HG02938 (cell line): Measurements from ENCODE around the gene PKD2.

Experiments
- ATAC-seq: cut with Tn5 transposase; IDR thresholded peaks from one replicate; pipeline ENCODE4 v1.9.1; 2021; ENCODE audit warnings: mild to moderate bottlenecking, moderate library complexity; ENCODE audit not compliant: unreplicated experiment

PKD2 gene

DNA sequence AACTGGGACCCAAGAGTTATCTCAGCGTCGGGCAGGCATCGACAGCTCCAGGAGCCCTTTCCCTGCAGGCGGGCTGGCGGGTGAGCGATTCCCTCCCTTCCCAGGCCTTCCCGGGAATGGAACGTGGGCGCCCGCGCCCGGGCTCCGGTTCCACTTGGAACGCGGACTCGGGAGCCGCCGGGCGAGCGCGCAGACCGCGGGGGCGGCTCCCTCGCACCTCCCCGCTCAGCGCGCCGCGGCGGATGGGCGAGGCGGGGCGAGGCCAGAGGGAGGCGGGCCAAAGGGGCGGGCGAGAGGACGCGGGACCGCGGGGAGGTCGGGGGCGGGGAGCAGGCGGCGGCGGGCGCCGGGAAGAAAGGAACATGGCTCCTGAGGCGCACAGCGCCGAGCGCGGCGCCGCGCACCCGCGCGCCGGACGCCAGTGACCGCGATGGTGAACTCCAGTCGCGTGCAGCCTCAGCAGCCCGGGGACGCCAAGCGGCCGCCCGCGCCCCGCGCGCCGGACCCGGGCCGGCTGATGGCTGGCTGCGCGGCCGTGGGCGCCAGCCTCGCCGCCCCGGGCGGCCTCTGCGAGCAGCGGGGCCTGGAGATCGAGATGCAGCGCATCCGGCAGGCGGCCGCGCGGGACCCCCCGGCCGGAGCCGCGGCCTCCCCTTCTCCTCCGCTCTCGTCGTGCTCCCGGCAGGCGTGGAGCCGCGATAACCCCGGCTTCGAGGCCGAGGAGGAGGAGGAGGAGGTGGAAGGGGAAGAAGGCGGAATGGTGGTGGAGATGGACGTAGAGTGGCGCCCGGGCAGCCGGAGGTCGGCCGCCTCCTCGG, at the start of gene PKD2:
Gene PKD2 (plus strand): TSS at position 332 of the 818 bp plus-strand sequence. CDS start 99 bp downstream, at position 431.
- peak; percentile 78 for ATAC-seq

DNA sequence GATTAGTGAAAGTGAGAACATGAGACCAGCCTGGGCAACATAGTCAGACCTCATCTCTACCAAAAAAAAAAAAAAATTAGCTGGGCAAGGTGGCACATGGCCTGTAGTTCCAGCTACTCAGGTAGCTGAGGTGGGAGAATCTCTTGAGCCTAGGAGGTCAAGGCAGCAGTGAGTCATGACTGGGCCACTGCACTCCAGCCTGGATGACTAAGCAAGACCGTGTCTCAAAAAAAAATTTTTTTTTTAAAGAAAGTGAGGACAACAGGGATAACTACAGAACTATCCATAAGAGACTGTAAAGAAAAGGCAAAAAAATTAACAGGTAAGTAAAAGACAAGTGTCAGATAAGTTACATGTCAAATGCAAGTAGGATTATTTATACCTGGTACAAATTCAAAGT, 45.4 kb upstream of the PKD2 start:
- ATAC-seq = no peak

DNA sequence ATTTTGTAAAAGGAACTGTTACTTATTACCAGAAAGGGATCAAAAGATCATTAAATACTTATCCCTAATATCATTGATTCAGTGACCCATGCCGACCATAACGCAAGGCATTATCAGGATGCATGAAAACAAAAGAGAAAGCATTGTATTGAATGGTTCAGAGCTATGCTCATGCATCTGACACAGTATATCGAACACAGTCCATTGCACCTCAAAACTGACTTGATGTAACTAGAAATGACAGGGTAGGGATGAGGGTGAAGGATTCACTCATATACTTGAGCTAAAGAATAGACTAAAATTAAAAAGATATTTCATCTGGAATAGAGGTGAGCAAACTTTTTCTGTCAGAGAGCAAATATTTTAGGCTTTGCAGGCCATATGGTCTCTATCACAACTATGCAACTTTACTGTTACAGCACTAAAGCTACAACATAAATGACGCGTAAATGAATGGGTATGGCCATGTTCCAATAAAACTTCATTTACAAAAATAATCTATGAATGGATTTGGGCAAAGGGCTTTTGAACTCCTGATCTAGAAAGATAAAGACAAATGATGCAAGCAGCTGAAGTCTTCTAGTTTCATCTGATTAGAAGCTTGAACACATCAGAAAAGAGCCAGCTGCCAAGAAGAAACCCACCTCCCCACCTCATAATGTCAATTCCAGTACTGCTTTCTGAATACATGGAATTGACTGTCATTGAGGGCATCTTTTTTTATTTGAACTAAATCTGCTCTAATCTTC, 44.9 kb upstream of the PKD2 start:
- no peak for ATAC-seq

DNA sequence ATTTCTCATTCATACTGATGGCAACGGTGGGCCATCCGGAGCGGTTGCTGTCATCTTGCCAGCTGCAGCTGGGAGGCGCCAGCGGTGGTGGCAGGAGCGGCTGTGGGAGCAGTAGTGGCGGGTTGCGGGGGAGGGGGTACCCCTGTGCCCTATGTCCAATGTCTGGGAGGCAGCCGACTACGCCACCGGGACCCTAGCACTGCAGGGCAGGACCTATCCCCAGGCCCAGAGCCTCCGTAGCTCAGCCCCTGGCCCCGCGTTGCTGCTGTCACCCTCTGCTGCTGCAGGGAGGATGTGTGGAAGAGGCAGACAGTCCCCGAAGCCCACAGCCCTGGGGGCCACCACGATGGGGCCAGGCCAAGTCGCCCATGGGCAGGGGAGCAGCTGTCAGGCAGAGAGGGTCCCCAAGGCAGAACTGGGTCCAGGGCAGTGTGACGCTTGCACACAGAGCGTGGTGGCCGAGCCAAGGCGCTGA, 41.9 kb upstream of the PKD2 start:
- ATAC-seq = no peak

DNA sequence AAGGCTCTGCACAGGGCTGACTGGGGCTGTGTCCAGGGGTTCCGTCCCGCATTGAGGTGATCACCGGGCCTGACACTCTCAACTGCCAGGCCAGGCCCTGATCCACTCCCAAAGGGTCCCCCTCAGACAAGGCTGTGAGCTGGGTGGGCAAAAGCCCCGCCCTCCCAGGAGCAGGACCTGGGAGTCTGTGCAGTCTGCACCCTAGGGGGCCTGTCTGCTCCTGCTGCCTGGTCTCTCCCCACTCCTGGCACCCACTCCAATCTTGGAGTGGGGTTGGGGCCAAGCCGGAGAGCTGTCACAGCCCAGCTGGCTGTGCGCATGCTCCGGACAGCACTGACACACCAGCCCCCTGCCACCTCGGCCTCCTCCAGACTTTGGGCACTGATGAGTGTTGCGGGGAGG, 41.3 kb upstream of the PKD2 start:
- no peak for ATAC-seq

DNA sequence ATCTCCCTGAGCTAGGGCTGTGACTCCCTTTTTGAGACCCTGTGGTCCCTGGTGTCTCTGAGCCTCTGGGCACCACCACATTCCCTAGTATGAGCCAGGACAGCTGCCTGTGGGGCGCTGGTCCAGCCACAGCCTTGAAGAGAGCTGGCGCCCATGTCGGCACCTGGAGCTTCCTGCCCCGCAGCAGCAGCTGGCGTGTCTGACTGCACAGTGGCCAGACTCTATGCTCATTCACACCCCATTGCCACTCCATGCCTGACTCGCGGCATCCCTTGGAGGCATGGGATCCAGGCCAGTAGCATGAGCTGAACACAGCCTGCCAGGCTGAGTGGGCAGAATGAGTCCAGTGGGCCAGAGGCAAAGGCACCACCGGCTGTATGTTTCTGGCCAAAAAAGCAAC, 40.2 kb upstream of the PKD2 start:
- ATAC-seq = no peak

DNA sequence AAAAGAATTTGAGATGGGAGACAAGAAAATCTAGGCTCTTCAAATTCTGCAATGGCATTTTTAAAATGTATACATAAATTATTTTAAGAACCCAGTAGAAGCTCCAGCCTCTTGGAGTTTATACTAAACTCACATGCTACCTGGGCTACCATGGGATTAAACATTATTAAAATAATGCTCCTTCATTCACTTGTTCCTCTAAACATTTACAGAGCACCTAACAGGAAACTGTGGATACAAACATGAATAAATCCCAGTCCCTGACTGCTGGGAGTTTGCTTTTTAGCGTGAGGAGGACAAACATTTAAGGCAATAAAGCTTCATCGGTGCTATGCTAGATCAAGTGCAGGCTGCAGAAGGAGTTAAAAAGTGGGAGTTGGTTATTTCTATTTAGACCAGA, 37.3 kb upstream of the PKD2 start:
- ATAC-seq = no peak

DNA sequence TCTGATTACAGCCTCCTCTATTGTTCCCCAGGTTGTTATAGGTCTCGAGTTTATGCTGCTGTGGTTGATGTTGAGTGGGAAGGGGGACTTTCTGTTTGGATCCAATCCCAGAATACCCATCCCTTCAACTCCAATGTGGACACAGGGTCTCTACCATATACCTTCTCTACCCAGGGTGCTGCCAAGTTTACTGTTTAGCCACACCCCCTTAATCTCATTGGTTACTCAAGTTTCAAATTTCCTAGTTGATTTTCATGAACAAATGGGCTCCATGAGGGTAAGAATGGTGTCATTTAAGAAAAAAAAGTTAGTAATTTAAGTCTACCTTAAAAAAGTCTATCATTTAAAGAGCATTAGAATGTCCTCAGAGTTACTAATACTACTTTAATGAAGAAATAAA, 35.6 kb upstream of the PKD2 start:
- no peak for ATAC-seq

DNA sequence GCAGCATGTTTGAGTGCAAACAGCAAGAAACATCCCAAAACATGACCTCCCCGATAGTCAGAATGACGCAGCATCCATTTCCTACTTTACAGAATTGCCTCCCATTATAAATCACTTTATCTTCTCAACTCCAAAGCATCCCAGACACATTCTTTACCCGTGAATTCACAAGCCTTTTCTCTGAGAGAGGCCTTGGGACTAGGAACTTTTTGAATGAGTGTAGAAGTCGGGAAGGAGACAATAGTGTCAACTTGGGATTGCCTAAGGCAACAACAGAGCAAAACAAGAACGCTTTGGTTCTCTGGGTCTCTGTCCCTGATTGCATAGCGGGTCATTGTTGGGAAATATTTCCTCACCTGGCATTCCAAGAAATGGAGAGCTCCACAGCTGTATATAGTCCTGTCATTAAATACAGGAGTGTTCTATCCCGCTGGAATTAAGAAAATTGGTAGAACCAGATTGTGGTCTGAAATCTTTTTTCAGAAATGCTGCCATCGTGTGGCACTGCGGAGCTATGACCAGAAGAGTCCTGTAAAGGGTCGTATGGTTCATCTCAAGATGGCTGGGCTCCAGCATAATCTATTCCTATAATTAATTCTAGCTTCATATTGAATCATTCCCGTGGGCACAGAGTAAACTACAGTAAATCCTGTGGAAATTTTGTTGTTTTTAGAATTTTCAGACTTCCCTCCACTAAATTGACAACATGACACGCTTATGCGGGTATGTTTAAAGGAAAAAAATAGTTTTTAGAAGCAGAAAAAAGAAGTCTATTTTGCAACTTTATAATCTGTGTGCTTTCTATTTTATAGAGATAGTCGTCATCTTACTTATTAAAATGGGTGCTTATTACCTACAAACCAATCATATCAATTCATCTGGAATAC, 33.9 kb upstream of the PKD2 start:
- peak; percentile 74 for ATAC-seq

DNA sequence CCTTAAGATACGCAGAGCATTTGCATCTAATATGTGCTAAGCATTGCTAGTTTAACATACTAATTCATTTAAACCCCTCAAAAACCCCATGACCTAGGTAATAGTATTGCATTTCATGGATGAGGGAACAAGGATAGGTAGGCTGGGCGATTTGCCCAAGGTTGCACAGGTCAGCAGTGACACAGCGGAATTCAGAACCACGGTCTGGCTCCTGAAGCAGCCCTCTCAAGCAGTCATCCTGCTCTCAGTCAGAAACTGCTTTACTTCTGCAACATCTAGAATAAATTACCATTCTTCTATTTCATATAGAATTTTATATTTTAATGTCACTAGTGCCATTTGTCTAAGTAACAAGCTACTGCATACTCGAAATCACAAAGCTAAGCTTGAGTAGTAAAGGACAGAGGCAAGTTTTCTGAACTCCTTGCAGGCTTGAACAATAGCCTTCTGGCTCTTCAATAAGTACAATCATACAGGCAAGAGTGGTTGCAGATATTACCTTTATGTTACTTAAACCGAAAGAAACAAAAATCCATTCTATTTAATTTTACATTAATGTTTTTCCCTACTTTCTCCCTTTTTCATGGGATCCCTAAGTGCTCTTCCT, 32.5 kb upstream of the PKD2 start:
- ATAC-seq = peak; percentile 23

DNA sequence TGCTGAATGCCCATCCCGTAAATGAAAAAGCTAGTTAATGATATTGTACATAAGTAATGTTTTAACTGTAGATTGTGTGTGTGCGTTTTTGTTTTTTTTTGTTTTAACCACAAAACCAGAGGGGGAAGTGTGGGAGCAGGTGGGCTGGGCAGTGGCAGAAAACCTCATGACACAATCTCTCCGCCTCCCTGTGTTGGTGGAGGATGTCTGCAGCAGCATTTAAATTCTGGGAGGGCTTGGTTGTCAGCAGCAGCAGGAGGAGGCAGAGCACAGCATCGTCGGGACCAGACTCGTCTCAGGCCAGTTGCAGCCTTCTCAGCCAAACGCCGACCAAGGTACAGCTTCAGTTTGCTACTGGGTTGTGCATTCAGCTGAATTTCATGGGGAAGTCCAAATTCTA, 32.0 kb upstream of the PKD2 start, which contains the start of gene SPP1:
Gene SPP1 (plus strand): TSS at position 249 of the 400 bp plus-strand sequence. CDS start 1,182 bp downstream, outside the sequence.
- ATAC-seq = peak; percentile 66

DNA sequence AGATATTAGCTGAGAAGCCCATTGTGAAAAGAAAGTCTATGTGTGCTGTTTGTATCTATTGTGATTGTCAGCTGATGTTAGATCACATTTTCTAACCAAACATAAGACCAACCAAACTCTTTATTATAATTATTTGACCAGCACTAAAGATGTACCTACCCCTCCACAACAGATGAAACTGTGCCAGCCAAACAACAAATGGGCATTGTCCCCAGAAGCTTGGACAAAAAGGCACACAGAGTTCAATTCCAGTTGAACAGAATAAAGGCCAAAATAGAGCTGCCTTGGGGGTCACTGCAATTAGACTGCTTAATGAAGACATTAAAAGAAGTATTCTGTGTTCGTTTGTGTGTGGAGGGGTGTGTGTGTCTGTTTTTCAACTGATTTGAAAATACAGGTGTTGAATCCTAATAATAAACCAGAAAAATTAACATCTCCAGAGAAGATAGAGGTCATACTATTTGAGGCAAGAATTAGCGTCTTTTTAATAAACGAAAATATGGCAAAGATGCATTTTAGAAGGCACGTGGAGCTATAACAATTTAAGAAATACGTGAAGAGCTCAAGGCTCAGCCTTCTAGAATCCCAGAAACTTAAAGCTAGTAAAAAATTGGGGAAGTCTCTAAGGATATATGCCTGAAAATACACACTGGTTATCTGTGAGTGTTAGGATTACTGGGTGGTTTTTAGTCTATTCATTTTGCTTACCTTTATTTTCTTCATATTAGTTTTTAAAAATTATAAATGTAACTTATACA, 29.7 kb upstream of the PKD2 start:
- no peak for ATAC-seq

DNA sequence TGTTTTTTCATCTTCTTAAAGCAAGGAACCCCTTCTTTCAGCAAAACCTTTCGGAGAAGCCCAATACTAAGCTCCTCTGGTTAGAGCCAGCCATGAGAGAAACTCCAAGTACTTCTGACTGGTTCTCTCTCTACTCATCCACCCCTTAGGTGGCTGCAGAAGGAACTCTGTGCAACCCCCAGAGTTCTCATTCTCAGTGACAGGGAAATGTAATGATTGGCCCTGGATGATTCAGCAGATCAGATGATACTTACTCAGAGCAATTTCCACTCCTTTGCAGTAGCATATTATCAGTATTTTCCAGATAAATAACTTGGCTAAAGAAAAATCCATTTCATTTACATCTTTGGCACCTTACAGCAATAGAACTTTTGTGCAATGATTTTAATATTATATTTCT, 28.8 kb upstream of the PKD2 start:
- ATAC-seq = no peak

DNA sequence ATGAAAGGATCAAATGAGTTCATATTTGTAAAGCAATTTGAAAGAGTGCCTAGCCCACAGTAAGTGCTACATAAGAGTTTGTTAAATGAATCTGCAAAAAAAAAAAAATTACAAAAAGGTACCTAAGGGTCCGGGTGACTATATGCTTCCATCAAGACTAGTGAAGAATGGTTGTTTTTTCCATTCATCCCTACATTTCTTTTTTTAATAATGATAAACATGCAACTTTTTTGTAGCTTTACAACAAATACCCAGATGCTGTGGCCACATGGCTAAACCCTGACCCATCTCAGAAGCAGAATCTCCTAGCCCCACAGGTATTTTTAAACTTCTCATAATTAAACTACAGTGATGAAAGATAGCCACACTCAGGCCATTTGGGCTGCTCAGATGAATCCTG, 27.6 kb upstream of the PKD2 start:
- no peak for ATAC-seq

DNA sequence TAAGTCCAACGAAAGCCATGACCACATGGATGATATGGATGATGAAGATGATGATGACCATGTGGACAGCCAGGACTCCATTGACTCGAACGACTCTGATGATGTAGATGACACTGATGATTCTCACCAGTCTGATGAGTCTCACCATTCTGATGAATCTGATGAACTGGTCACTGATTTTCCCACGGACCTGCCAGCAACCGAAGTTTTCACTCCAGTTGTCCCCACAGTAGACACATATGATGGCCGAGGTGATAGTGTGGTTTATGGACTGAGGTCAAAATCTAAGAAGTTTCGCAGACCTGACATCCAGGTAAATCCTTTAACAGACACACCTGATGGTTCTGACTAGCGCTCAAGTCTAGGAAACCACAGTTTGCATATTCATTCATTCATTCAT, 25.9 kb upstream of the PKD2 start:
- ATAC-seq = no peak

DNA sequence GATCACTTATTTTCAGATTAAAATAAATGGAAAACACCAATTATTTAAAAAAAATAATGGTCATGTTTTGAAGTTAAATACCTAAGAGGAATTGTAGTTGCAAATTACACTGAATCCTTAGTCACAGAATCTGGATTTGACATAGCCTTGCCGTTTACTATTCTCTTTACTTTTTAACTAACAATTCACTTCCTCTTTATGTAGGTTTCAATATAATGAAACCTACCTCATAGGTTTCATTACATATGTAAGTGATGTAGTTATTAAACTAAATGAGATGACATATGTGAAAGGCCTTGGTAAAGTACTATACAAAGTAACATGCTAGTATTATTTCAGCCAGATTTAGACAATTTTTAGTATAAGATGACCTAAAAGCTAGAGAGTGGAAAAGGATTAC, 25.4 kb upstream of the PKD2 start:
- peak; percentile 74 for ATAC-seq

DNA sequence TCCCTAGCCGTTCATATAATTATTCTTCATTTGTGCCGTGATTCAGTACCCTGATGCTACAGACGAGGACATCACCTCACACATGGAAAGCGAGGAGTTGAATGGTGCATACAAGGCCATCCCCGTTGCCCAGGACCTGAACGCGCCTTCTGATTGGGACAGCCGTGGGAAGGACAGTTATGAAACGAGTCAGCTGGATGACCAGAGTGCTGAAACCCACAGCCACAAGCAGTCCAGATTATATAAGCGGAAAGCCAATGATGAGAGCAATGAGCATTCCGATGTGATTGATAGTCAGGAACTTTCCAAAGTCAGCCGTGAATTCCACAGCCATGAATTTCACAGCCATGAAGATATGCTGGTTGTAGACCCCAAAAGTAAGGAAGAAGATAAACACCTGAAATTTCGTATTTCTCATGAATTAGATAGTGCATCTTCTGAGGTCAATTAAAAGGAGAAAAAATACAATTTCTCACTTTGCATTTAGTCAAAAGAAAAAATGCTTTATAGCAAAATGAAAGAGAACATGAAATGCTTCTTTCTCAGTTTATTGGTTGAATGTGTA, 24.9 kb upstream of the PKD2 start:
- ATAC-seq = no peak

DNA sequence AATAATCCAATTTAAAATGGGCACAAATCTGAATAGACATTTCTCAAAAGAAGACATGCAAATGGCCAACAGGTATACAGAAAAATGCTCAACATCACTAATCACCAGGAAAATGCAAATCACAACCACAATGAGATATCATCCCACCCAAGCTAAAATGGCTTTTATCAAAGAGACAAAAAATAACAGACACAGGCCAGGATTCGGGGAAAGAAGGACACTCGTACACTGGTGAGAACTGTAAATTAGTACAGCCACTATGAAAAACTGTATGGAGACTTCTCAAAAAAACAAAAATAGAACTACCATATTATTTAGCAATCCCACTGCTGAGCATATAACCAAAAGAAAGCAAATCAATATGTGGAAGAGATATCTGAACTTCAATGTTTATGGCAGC, 23.4 kb upstream of the PKD2 start:
- no peak for ATAC-seq

DNA sequence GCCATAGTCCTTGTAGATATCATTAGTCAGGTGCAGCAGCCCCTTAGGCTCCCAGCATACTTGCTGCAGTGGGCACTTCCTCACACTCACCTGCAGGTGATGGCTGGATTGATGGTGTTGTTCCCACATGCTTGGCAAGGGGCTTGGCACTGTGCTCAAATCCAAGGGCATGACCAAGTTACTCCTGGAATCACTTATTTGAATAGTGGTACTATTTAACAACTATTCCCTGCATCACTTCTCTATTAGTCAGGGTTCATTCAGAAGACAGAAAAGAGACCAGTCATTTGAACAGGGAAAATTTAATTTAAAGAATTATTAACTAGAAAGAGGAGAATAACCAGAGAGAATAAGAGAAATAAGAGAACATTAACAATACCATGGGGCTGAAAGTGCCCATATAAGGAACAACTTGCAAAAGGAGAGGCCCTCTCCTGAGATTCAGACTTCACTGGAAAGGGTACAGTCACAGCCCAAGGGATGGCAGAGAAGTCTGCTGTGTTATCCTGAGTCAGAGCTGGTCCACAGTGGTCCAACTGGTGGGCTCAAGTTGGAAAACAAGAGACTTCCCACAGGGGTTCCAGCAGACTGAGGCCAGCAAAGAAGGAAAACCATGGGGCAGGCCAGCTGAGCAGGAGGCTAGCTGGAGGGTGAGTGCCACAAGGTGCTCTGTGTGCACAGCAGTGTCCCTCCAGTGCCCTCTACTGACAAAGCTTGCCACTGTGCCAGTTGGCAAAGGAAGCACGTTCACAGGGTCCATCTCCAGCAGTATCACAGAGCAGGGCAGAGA, 22.1 kb upstream of the PKD2 start:
- ATAC-seq = peak; percentile 62
